Common myeloid progenitor, CD34-positive (primary cell): ENCODE results near the gene ARHGAP10.

Experiments
- CTCF ChIA-PET: fragments of 350-600 bp; sonication (Branson Sonifier 250); formaldehyde crosslinking; loops from one replicate; lab custom pipeline; 2021; ENCODE audit warnings: antibody characterized with exemption; lab: Charles Lee
- POLR2A ChIA-PET: fragments of 350-600 bp; sonication (Branson Sonifier 250); formaldehyde crosslinking; loops from one replicate; lab custom pipeline; 2021; ENCODE audit warnings: antibody characterized with exemption; lab: Charles Lee
- DNase-seq, 3 donors: peaks; one replicate each; pipeline versions ENCODE4 v3.0.0 to v3.0.0-alpha.2; 2013
- H3K27ac ChIP-seq, 2 experiments: 1 replicate in 1 of 2; 2 replicates in 1 of 2; pipeline ENCODE4 v1.7.0; 2013; ENCODE audit warnings: inconsistent platforms in 2 of 2, low read length in 2 of 2, mild to moderate bottlenecking in 2 of 2, low read depth in 1 of 2, moderate library complexity in 1 of 2; ENCODE audit not compliant: severe bottlenecking in 2 of 2, insufficient read depth in 1 of 2, poor library complexity in 1 of 2
- H3K27me3 ChIP-seq, 5 experiments: replicated peaks in 2 of 5; 1 replicate in 3 of 5; 2 replicates in 2 of 5; pipeline versions ENCODE4 v1.6.1 to v1.7.0; 2013; ENCODE audit warnings: low read length in 4 of 5, mild to moderate bottlenecking in 2 of 5, moderate library complexity in 2 of 5, inconsistent platforms in 1 of 5; ENCODE audit not compliant: insufficient read depth in 5 of 5, control insufficient read depth in 4 of 5
- H3K36me3 ChIP-seq, 4 experiments: 1 replicate in 2 of 4; 2 replicates in 2 of 4; pipeline versions ENCODE4 v1.6.1 to v1.7.0; 2013; ENCODE audit warnings: low read length in 3 of 4, control low read depth in 1 of 4, mild to moderate bottlenecking in 1 of 4; ENCODE audit not compliant: control insufficient read depth in 4 of 4, insufficient read depth in 4 of 4
- H3K4me1 ChIP-seq, 4 experiments: 1 replicate in 3 of 4; 2 replicates in 1 of 4; pipeline versions ENCODE4 v1.6.1 to v1.7.1; 2013; ENCODE audit warnings: low read length in 3 of 4, mild to moderate bottlenecking in 3 of 4, control low read depth in 1 of 4, inconsistent platforms in 1 of 4, moderate library complexity in 1 of 4; ENCODE audit not compliant: control insufficient read depth in 4 of 4, insufficient read depth in 4 of 4; ENCODE audit errors: control extremely low read depth in 1 of 4
- H3K4me3 ChIP-seq, 7 experiments: 1 replicate in 4 of 7; 2 replicates in 3 of 7; pipeline versions ENCODE4 v1.5.1 to v1.7.0; 2013; ENCODE audit warnings: mild to moderate bottlenecking in 7 of 7, low read length in 6 of 7, moderate library complexity in 6 of 7, inconsistent platforms in 2 of 7, low read depth in 2 of 7, control low read depth in 1 of 7; ENCODE audit not compliant: insufficient read depth in 4 of 7, control insufficient read depth in 1 of 7; ENCODE audit errors: extremely low read depth in 1 of 7
- H3K9me3 ChIP-seq, 5 experiments: 1 replicate in 4 of 5; 2 replicates in 1 of 5; pipeline versions ENCODE4 v1.6.1 to v1.7.1; 2013; ENCODE audit warnings: low read length in 4 of 5, mild to moderate bottlenecking in 2 of 5, inconsistent platforms in 1 of 5, low read depth in 1 of 5, moderate library complexity in 1 of 5; ENCODE audit not compliant: control insufficient read depth in 4 of 5, insufficient read depth in 2 of 5; ENCODE audit errors: control extremely low read depth in 1 of 5
- WGBS: methylation state at CpG from one replicate; pipeline ENCODE4 v1.1.5; 2013; ENCODE audit not compliant: insufficient coverage; 5-methylcytosine and 5-hydroxymethylcytosine counted together

Gene ARHGAP10

GRCh38 chr4:147773261-147774184, 41.6 kb downstream of the ARHGAP10 start:
- peaks cover 0 to 7% (median 0%) of the 10 kb centered on the region in 5 experiments for H3K27me3 ChIP-seq
- DNase-seq: peak in 2 of 3 donors; percentile 35
- no peak overlapping the region for H3K27ac ChIP-seq
- 100% methylated on average over 1 of the region's 3 CpGs for WGBS
- ChIA-PET POLR2A (no interaction called here), CTCF (interaction anchor here (1.1 to 1.6 kb wide), 5 partner anchors 12 to 66 kb away, joined by 3 to 7 read pairs (median 4); no protein-coding TSS in a partner anchor)
- no peaks in the 10 kb centered on the region for H3K36me3 ChIP-seq
- H3K4me3 ChIP-seq: no peak overlapping the region
- H3K4me1 ChIP-seq: no peaks in the 10 kb centered on the region
- H3K9me3 ChIP-seq: no peaks in the 10 kb centered on the region

- no peak for DNase-seq
- no peak overlapping the region for H3K27ac ChIP-seq
- peaks cover 7 to 29% (median 18%) of the 10 kb centered on the region in 4 experiments for H3K4me1 ChIP-seq
- no peaks in the 10 kb centered on the region for H3K36me3 ChIP-seq
- H3K9me3 ChIP-seq: no peaks in the 10 kb centered on the region
- ChIA-PET CTCF (interaction anchor here (0.7 to 1.7 kb wide), 3 partner anchors 12 to 89 kb away, joined by 3 to 5 read pairs (median 3); no protein-coding TSS in a partner anchor), POLR2A (no interaction called here)
- H3K4me3 ChIP-seq: no peak overlapping the region
- peaks cover 0 to 2% (median 0%) of the 10 kb centered on the region in 5 experiments for H3K27me3 ChIP-seq
- WGBS: 92% methylated on average over 9 of the region's 10 CpGs
Measured at GRCh38 chr4:147776716-147777115, 44.8 kb downstream of the ARHGAP10 start.

- 95% methylated on average over 5 of the region's 5 CpGs for WGBS
- Histone ChIP-seq H3K4me3 (no peak overlapping the region), H3K27me3 (no peaks in the 10 kb centered on the region), H3K27ac (no peak overlapping the region), H3K36me3 (no peaks in the 10 kb centered on the region), H3K9me3 (no peaks in the 10 kb centered on the region), H3K4me1 (peaks cover 7 to 33% (median 18%) of the 10 kb centered on the region in 4 experiments)
- DNase-seq: no peak
- ChIA-PET CTCF (interaction anchor here (0.9 to 1.7 kb wide), 2 partner anchors 11 to 89 kb away, joined by 3 to 5 read pairs; no protein-coding TSS in a partner anchor), POLR2A (no interaction called here)
Measured at GRCh38 chr4:147777456-147778091, 45.7 kb downstream of the ARHGAP10 start.

- CTCF ChIA-PET: interaction anchor here (1.0 to 1.5 kb wide), 3 partner anchors 16 to 88 kb away, joined by 3 to 6 read pairs (median 4); no protein-coding TSS in a partner anchor
- Histone ChIP-seq H3K36me3 (no peaks in the 10 kb centered on the region), H3K4me1 (peaks cover 7 to 34% (median 18%) of the 10 kb centered on the region in 4 experiments), H3K4me3 (no peak overlapping the region), H3K27me3 (no peaks in the 10 kb centered on the region), H3K9me3 (no peaks in the 10 kb centered on the region), H3K27ac (no peak overlapping the region)
- POLR2A ChIA-PET: interaction anchor here (0.6 kb wide), 1 partner anchor 11 kb away, joined by 3 read pairs; no protein-coding TSS in a partner anchor
- no peak for DNase-seq
- WGBS: 99% methylated on average over 6 of the region's 7 CpGs
Measured at GRCh38 chr4:147778942-147779341, 47.1 kb downstream of the ARHGAP10 start.

GRCh38 chr4:147779451-147779850, 47.6 kb downstream of the ARHGAP10 start:
- Histone ChIP-seq H3K27me3 (no peaks in the 10 kb centered on the region), H3K36me3 (no peaks in the 10 kb centered on the region), H3K27ac (no peak overlapping the region), H3K4me3 (peak overlapping the region in 1 of 7 experiments; percentile 5), H3K9me3 (no peaks in the 10 kb centered on the region), H3K4me1 (peaks cover 7 to 34% (median 18%) of the 10 kb centered on the region in 4 experiments)
- peak in 2 of 3 donors; percentile 41 to 57 for DNase-seq
- ChIA-PET CTCF (interaction anchor here (1.0 to 1.5 kb wide), 4 partner anchors 16 to 88 kb away, joined by 3 to 6 read pairs (median 4); partner anchors contain the start of gene ARHGAP10), POLR2A (interaction anchor here (0.6 kb wide), 1 partner anchor 10 kb away, joined by 3 read pairs; no protein-coding TSS in a partner anchor)

GRCh38 chr4:147780137-147780777, 48.4 kb downstream of the ARHGAP10 start:
- DNase-seq: peak; percentile 59 to 89 (median 88)
- peak overlapping the region in 4 of 7 experiments; percentile 44 to 64 (median 52) for H3K4me3 ChIP-seq

More at GRCh38 chr4:147780137-147780777, 48.4 kb downstream of the ARHGAP10 start:
- Histone ChIP-seq H3K27ac (no peak overlapping the region), H3K36me3 (no peaks in the 10 kb centered on the region), H3K4me1 (peaks cover 7 to 36% (median 19%) of the 10 kb centered on the region in 4 experiments), H3K9me3 (no peaks in the 10 kb centered on the region), H3K27me3 (no peaks in the 10 kb centered on the region)
- CTCF ChIA-PET: interaction anchor here (1.0 to 1.5 kb wide), 4 partner anchors 15 to 87 kb away, joined by 3 to 6 read pairs (median 4); partner anchors contain the start of gene ARHGAP10
- POLR2A ChIA-PET: interaction anchor here (0.6 kb wide), 1 partner anchor 10 kb away, joined by 3 read pairs; no protein-coding TSS in a partner anchor
- 9% methylated on average over 2 of the region's 7 CpGs for WGBS
